H9 (cell line): ENCODE data around the gene POLR2M. TPM values are rescaled to one million over a fixed set of nuclear protein-coding genes. Genes with fewer than 3 reads are reported as not detected.

Experiments
- DNase-seq: peaks from one replicate; pipeline ENCODE4 v3.0.0-alpha.2; 2017
- H2AFZ ChIP-seq: one replicate; pipeline ENCODE4 v1.6.1; 2013; ENCODE audit warnings: mild to moderate bottlenecking, low read length, control low read depth, moderate library complexity
- H2AK5ac ChIP-seq: 2 replicates; pipeline ENCODE4 v1.6.1; 2013; ENCODE audit warnings: low read length, control low read depth, mixed read lengths; ENCODE audit not compliant: insufficient read length
- H2BK120ac ChIP-seq: one replicate; pipeline ENCODE4 v1.6.1; 2013; ENCODE audit warnings: low read depth, mild to moderate bottlenecking, low read length, control low read depth, inconsistent platforms; ENCODE audit not compliant: poor library complexity, severe bottlenecking
- H2BK12ac ChIP-seq: 2 replicates; pipeline ENCODE4 v1.6.1; 2013; ENCODE audit warnings: low read length, control low read depth, mixed read lengths, low read depth; ENCODE audit not compliant: insufficient read length
- H2BK15ac ChIP-seq: 2 replicates; pipeline ENCODE4 v1.6.1; 2013; ENCODE audit warnings: low read depth, low read length, control low read depth
- H2BK20ac ChIP-seq: one replicate; pipeline ENCODE4 v1.6.1; 2013; ENCODE audit warnings: low read depth, mild to moderate bottlenecking, low read length, control low read depth, inconsistent platforms; ENCODE audit not compliant: poor library complexity, severe bottlenecking
- H2BK5ac ChIP-seq: 2 replicates; pipeline ENCODE4 v1.6.1; 2013; ENCODE audit warnings: low read length, control low read depth, mixed read lengths; ENCODE audit not compliant: insufficient read length
- H3K14ac ChIP-seq: 2 replicates; pipeline ENCODE4 v1.6.1; 2013; ENCODE audit warnings: low read length, control low read depth; ENCODE audit not compliant: insufficient read depth
- H3K18ac ChIP-seq: 2 replicates; pipeline ENCODE4 v1.6.1; 2013; ENCODE audit warnings: low read depth, mild to moderate bottlenecking, mixed read lengths, low read length, control low read depth; ENCODE audit not compliant: insufficient read length
- H3K23ac ChIP-seq: 2 replicates; pipeline ENCODE4 v1.6.1; 2013; ENCODE audit warnings: low read length, control low read depth, mixed read lengths, low read depth; ENCODE audit not compliant: insufficient read length
- H3K23me2 ChIP-seq: 2 replicates; pipeline ENCODE4 v1.6.1; 2013; ENCODE audit warnings: low read depth, mild to moderate bottlenecking, mixed read lengths, low read length, control low read depth; ENCODE audit not compliant: insufficient read length, poor library complexity, severe bottlenecking
- H3K27ac ChIP-seq: 2 replicates; pipeline ENCODE4 v1.5.1; 2013; ENCODE audit warnings: low read length, control low read depth, mixed read lengths, low read depth; ENCODE audit not compliant: insufficient read length
- H3K27me3 ChIP-seq: 2 replicates; pipeline ENCODE4 v1.6.1; 2013; ENCODE audit warnings: low read length, control low read depth, inconsistent platforms; ENCODE audit not compliant: insufficient read depth
- H3K4ac ChIP-seq: 2 replicates; pipeline ENCODE4 v1.6.1; 2013; ENCODE audit warnings: low read depth, mild to moderate bottlenecking, control low read depth, inconsistent platforms, low read length, moderate library complexity
- H3K4me1 ChIP-seq: 2 replicates; pipeline ENCODE4 v1.6.1; 2013; ENCODE audit warnings: low read length, control low read depth, inconsistent platforms; ENCODE audit not compliant: insufficient read depth
- H3K4me2 ChIP-seq: 2 replicates; pipeline ENCODE4 v1.6.1; 2013; ENCODE audit warnings: low read length, control low read depth, mixed read lengths; ENCODE audit not compliant: insufficient read length, insufficient read depth
- H3K56ac ChIP-seq: 2 replicates; pipeline ENCODE4 v1.6.1; 2013; ENCODE audit warnings: low read depth, mild to moderate bottlenecking, mixed read lengths, low read length, control low read depth; ENCODE audit not compliant: insufficient read length
- H3K79me1 ChIP-seq: 2 replicates; pipeline ENCODE4 v1.6.1; 2013; ENCODE audit warnings: low read depth, mild to moderate bottlenecking, moderate library complexity, low read length, control low read depth, inconsistent platforms; ENCODE audit not compliant: insufficient read depth, poor library complexity, severe bottlenecking
- H3K79me2 ChIP-seq: 2 replicates; pipeline ENCODE4 v1.6.1; 2013; ENCODE audit warnings: low read length, control low read depth, inconsistent platforms; ENCODE audit not compliant: insufficient read depth
- H3K9ac ChIP-seq: 2 replicates; pipeline ENCODE4 v1.6.1; 2013; ENCODE audit warnings: low read length, control low read depth, mixed read lengths; ENCODE audit not compliant: insufficient read length; ENCODE audit errors: extremely low read depth
- H3K9me3 ChIP-seq: one replicate; pipeline ENCODE4 v1.6.1; 2013; ENCODE audit warnings: low read depth, low read length, inconsistent platforms; ENCODE audit not compliant: control insufficient read depth
- H3T11ph ChIP-seq: one replicate; pipeline ENCODE4 v1.6.1; 2013; ENCODE audit warnings: mild to moderate bottlenecking, low read length, control low read depth, inconsistent platforms
- H4K20me1 ChIP-seq: one replicate; pipeline ENCODE4 v1.6.1; 2013; ENCODE audit not compliant: control insufficient read depth, insufficient read length, insufficient read depth
- H4K5ac ChIP-seq: 2 replicates; pipeline ENCODE4 v1.6.1; 2013; ENCODE audit warnings: low read depth, mild to moderate bottlenecking, mixed read lengths, low read length, control low read depth; ENCODE audit not compliant: insufficient read length
- H4K8ac ChIP-seq: replicated peaks from 2 replicates; pipeline ENCODE4 v1.6.1; 2013; ENCODE audit warnings: low read length, control low read depth, mixed read lengths, low read depth; ENCODE audit not compliant: insufficient read length
- H4K91ac ChIP-seq: 2 replicates; pipeline ENCODE4 v1.6.1; 2013; ENCODE audit warnings: low read depth, mild to moderate bottlenecking, moderate library complexity, mixed read lengths, low read length, control low read depth; ENCODE audit not compliant: insufficient read length
- H3K27ac Mint-ChIP-seq, 3 experiments: 2 replicates in 2 of 3; 3 replicates in 1 of 3; pipeline ENCODE4 v1.8.0; 2020 to 2021; ENCODE audit warnings: mixed read lengths in 3 of 3, mild to moderate bottlenecking in 1 of 3, moderate library complexity in 1 of 3
- H3K27me3 Mint-ChIP-seq: 2 replicates; pipeline ENCODE4 v1.8.0; 2021; ENCODE audit warnings: low read depth, mild to moderate bottlenecking, moderate library complexity, mixed read lengths
- H3K36me3 Mint-ChIP-seq, 3 experiments: 2 replicates in 2 of 3; 3 replicates in 1 of 3; pipeline ENCODE4 v1.8.0; 2020 to 2021; ENCODE audit warnings: low read depth in 3 of 3, mixed read lengths in 3 of 3; ENCODE audit not compliant: insufficient read depth in 1 of 3
- H3K4me1 Mint-ChIP-seq, 2 experiments: 2 replicates each; pipeline ENCODE4 v1.8.0; 2020; ENCODE audit warnings: mixed read lengths in 2 of 2
- H3K4me3 Mint-ChIP-seq, 2 experiments: 2 replicates in 1 of 2; 3 replicates in 1 of 2; pipeline ENCODE4 v1.8.0; 2020 to 2021; ENCODE audit warnings: mild to moderate bottlenecking in 2 of 2, mixed read lengths in 2 of 2, moderate library complexity in 1 of 2
- H3K9me3 Mint-ChIP-seq, 2 experiments: 2 replicates in 1 of 2; 3 replicates in 1 of 2; pipeline ENCODE4 v1.8.0; 2020; ENCODE audit warnings: mild to moderate bottlenecking in 2 of 2, mixed read lengths in 2 of 2, moderate library complexity in 1 of 2
- WGBS: extraction: QIAGEN DNeasy Blood & Tissue Kit; methylation state at CpG from one replicate; pipeline ENCODE4 v1.1.7; 2013; ENCODE audit warnings: missing lambda C conversion rate, low lambda C conversion rate, mixed read lengths; ENCODE audit not compliant: insufficient read length; ENCODE audit errors: extremely low coverage; 5-methylcytosine and 5-hydroxymethylcytosine counted together
- total RNA-seq: library from RNA; stranded (reverse); gene quantifications from 2 replicates; pipeline ENCODE4 v1.2.1, GENCODE V29; 2021
- TF ChIP-seq, protein P1 (sequence below): fragments of 200-600 bp; sonication (generic); conservative IDR thresholded peaks from 3 replicates; pipeline ENCODE4 v1.8.0; 2021; ENCODE audit warnings: antibody characterized with exemption, mild to moderate bottlenecking

The POLR2M gene
- total RNA-seq, 1 experiment from 2014 or later = 67.3 TPM

DNA sequence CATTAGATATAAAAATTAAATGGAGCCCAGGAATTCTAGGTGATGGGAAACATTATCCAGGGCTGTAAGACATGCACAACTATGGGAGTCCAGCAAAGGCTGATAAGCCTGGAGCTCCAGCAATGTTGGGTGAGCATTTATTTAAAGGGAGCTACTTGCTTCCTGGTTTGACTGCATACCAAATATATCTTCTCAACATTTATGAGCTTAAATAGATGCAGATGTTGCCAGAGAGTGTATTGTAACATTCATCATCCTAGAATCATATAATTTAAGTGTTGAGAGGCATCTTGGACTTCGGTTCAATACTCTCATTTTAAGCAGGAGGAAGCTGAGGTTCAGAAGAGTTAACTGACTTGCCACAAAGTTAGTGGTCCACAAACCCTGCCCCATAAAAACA is 12.2 kb upstream of the POLR2M start:
- Histone ChIP-seq H2BK12ac (no peak overlapping the region), H3K79me2 (no peaks in the 10 kb centered on the region), H4K5ac (no peak overlapping the region), H3K23ac (no peak overlapping the region), H3K23me2 (no peaks in the 10 kb centered on the region), H3K4ac (no peak overlapping the region), H3K27me3 (no peaks in the 10 kb centered on the region), H3K18ac (no peak overlapping the region), H2BK15ac (no peak overlapping the region), H2AFZ (no peak overlapping the region), H3K4me1 (no peaks in the 10 kb centered on the region), H3K56ac (no peak overlapping the region), H2AK5ac (no peak overlapping the region), H3K4me2 (no peak overlapping the region), H4K8ac (no peak overlapping the region), H2BK120ac (no peak overlapping the region), H3K9ac (no peak overlapping the region), H4K91ac (no peak overlapping the region), H3T11ph (no peak overlapping the region), H3K9me3 (no peaks in the 10 kb centered on the region), H3K79me1 (no peaks in the 10 kb centered on the region), H3K14ac (no peak overlapping the region), H3K27ac (no peak overlapping the region), H2BK5ac (no peak overlapping the region), H4K20me1 (no peaks in the 10 kb centered on the region), H2BK20ac (no peak overlapping the region)
- Mint-ChIP-seq H3K36me3 (no peaks in the 10 kb centered on the region), H3K4me3 (no peak overlapping the region), H3K9me3 (no peaks in the 10 kb centered on the region), H3K4me1 (no peaks in the 10 kb centered on the region), H3K27me3 (peaks cover 12% of the 10 kb centered on the region), H3K27ac (no peak overlapping the region)
- TF ChIP-seq, protein P1, sequence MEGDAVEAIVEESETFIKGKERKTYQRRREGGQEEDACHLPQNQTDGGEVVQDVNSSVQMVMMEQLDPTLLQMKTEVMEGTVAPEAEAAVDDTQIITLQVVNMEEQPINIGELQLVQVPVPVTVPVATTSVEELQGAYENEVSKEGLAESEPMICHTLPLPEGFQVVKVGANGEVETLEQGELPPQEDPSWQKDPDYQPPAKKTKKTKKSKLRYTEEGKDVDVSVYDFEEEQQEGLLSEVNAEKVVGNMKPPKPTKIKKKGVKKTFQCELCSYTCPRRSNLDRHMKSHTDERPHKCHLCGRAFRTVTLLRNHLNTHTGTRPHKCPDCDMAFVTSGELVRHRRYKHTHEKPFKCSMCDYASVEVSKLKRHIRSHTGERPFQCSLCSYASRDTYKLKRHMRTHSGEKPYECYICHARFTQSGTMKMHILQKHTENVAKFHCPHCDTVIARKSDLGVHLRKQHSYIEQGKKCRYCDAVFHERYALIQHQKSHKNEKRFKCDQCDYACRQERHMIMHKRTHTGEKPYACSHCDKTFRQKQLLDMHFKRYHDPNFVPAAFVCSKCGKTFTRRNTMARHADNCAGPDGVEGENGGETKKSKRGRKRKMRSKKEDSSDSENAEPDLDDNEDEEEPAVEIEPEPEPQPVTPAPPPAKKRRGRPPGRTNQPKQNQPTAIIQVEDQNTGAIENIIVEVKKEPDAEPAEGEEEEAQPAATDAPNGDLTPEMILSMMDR = no peak
- no peak for DNase-seq
- WGBS = no CpG with 5 or more reads among the region's 1 CpG
